ENCODE data around the gene CEP128. TPM values are rescaled to one million over a fixed set of nuclear protein-coding genes. Genes with fewer than 3 reads are reported as not detected.
A peak's percentile ranks its signal among the peaks of the same experiment; 100 is the strongest.

CEP128 gene
- total RNA-seq, 1 donor, result 5.4 TPM

DNA sequence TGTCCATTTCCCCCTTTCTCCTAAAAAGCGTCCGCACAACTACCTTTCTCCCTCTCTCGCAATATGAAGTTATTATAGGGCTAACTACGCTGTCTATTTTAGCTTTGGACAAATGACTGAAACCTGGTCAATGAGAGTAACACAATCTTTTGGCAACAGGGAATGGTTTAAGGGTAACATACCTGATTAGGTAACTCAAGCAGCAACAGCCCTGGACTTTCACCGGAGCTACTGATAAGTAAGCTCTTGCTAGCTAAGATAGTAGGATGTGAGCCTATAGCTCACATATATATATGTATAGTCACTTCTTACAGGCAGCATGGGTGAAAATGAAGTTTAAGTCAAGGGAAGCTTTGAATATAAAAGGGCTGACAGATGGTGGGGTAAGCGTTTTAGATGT, 313.0 kb downstream of the CEP128 start:
- Histone ChIP-seq H3K9me3 (ENCODE audit: low read depth, low read length) (no peaks in the 10 kb centered on the region), H2AFZ (ENCODE audit: low read length) (no peak overlapping the region), H3K36me3 (ENCODE audit: insufficient read depth, low read length) (no peaks in the 10 kb centered on the region), H3K4me3 (ENCODE audit: insufficient read depth, low read length) (no peak overlapping the region), H3K4me1 (ENCODE audit: insufficient read depth, low read length) (no peaks in the 10 kb centered on the region), H3K79me2 (ENCODE audit: insufficient read depth, low read length) (no peaks in the 10 kb centered on the region), H3K27ac (ENCODE audit: low read depth, low read length) (no peak overlapping the region), H3K27me3 (ENCODE audit: insufficient read depth, low read length) (no peaks in the 10 kb centered on the region), H4K20me1 (ENCODE audit: insufficient read depth, low read length) (no peaks in the 10 kb centered on the region), H3K4me2 (ENCODE audit: insufficient read depth, low read length) (no peak overlapping the region)
- TF ChIP-seq CTCF (IDR thresholded peaks at IDR 0.05; ENCODE audit: extremely low read depth, low read depth, low read length), result no peak
- no peak for DNase-seq (ENCODE audit: insufficient read length, low spot score, missing footprints)

- Histone ChIP-seq H3K9me3 (ENCODE audit: low read depth, low read length) (no peaks in the 10 kb centered on the region), H2AFZ (ENCODE audit: low read length) (no peak overlapping the region), H3K4me2 (ENCODE audit: insufficient read depth, low read length) (no peak overlapping the region), H3K27ac (ENCODE audit: low read depth, low read length) (no peak overlapping the region), H3K27me3 (ENCODE audit: insufficient read depth, low read length) (no peaks in the 10 kb centered on the region), H4K20me1 (ENCODE audit: insufficient read depth, low read length) (no peaks in the 10 kb centered on the region), H3K4me1 (ENCODE audit: insufficient read depth, low read length) (no peaks in the 10 kb centered on the region), H3K36me3 (ENCODE audit: insufficient read depth, low read length) (no peaks in the 10 kb centered on the region), H3K79me2 (ENCODE audit: insufficient read depth, low read length) (no peaks in the 10 kb centered on the region), H3K4me3 (ENCODE audit: insufficient read depth, low read length) (no peak overlapping the region)
- TF ChIP-seq CTCF (IDR thresholded peaks at IDR 0.05; ENCODE audit: extremely low read depth, low read depth, low read length), result no peak
- DNase-seq (ENCODE audit: insufficient read length, low spot score, missing footprints), result no peak
These were observed 313.8 kb downstream of the CEP128 start for GRCh38 chr14:80627745-80628144.

GRCh38 chr14:80624581-80624980, 317.0 kb downstream of the CEP128 start:
- H3K36me3 ChIP-seq (ENCODE audit: insufficient read depth, low read length), result no peaks in the 10 kb centered on the region
- no peak overlapping the region for H2AFZ ChIP-seq (ENCODE audit: low read length)
- H3K27me3 ChIP-seq (ENCODE audit: insufficient read depth, low read length), result no peaks in the 10 kb centered on the region
- no peak overlapping the region for H3K27ac ChIP-seq (ENCODE audit: low read depth, low read length)
- DNase-seq (ENCODE audit: insufficient read length, low spot score, missing footprints), result no peak
- no peaks in the 10 kb centered on the region for H4K20me1 ChIP-seq (ENCODE audit: insufficient read depth, low read length)
- H3K4me1 ChIP-seq (ENCODE audit: insufficient read depth, low read length), result no peaks in the 10 kb centered on the region
- no peak overlapping the region for H3K4me3 ChIP-seq (ENCODE audit: insufficient read depth, low read length)
- H3K4me2 ChIP-seq (ENCODE audit: insufficient read depth, low read length), result no peak overlapping the region
- TF ChIP-seq CTCF (IDR thresholded peaks at IDR 0.05; ENCODE audit: extremely low read depth, low read depth, low read length), result no peak
- H3K9me3 ChIP-seq (ENCODE audit: low read depth, low read length), result no peaks in the 10 kb centered on the region
- H3K79me2 ChIP-seq (ENCODE audit: insufficient read depth, low read length), result no peaks in the 10 kb centered on the region

- Histone ChIP-seq H3K27ac (ENCODE audit: low read depth, low read length) (peak overlapping the region; percentile 11), H2AFZ (ENCODE audit: low read length) (peak overlapping the region; percentile 4), H4K20me1 (ENCODE audit: insufficient read depth, low read length) (no peaks in the 10 kb centered on the region), H3K36me3 (ENCODE audit: insufficient read depth, low read length) (no peaks in the 10 kb centered on the region), H3K4me1 (ENCODE audit: insufficient read depth, low read length) (no peaks in the 10 kb centered on the region), H3K79me2 (ENCODE audit: insufficient read depth, low read length) (no peaks in the 10 kb centered on the region), H3K4me2 (ENCODE audit: insufficient read depth, low read length) (no peak overlapping the region), H3K4me3 (ENCODE audit: insufficient read depth, low read length) (no peak overlapping the region), H3K9me3 (ENCODE audit: low read depth, low read length) (no peaks in the 10 kb centered on the region), H3K27me3 (ENCODE audit: insufficient read depth, low read length) (no peaks in the 10 kb centered on the region)
- DNase-seq (ENCODE audit: insufficient read length, low spot score, missing footprints), result no peak
- no peak for TF ChIP-seq CTCF (IDR thresholded peaks at IDR 0.05; ENCODE audit: extremely low read depth, low read depth, low read length)
These were observed 319.8 kb downstream of the CEP128 start for GRCh38 chr14:80621701-80622100.
